M059J (cell line): Measurements from ENCODE around the gene CNPY2. TPM values are rescaled to one million over a fixed set of nuclear protein-coding genes. Genes with fewer than 3 reads are reported as not detected.

Experiments used
- total RNA-seq: library from RNA; depleted of rRNA; stranded (reverse); fragments of >200 nt; shearing (Covaris generic); gene quantifications from 2 replicates; pipeline ENCODE4 v1.2.3, GENCODE V29; 2014; rRNA removed

The CNPY2 gene
- total RNA-seq, 1 experiment from 2014 or later = 182 TPM

Other genes with a start within 250 kb of the CNPY2 start
- 0.37 TPM in 1 of 2 replicates, not detected in the other for gene ERBB3, start 235.8 kb downstream of the CNPY2 start, total RNA-seq
- 134 and 184 TPM in 2 replicates for gene PA2G4, start 211.4 kb downstream of the CNPY2 start, total RNA-seq
- 2,885 and 2,938 TPM in 2 replicates for gene RPL41, start 199.4 kb downstream of the CNPY2 start, total RNA-seq
- 1.4 and 2.1 TPM in 2 replicates for gene ZC3H10, start 197.7 kb downstream of the CNPY2 start, total RNA-seq
- gene ESYT1, start 187.7 kb downstream of the CNPY2 start, total RNA-seq = 86.5 and 117 TPM in 2 replicates
- gene MYL6B, start 163.4 kb downstream of the CNPY2 start, total RNA-seq = 84.5 and 88.7 TPM in 2 replicates
- gene MYL6, start 157.6 kb downstream of the CNPY2 start, total RNA-seq = 2,913 and 3,348 TPM in 2 replicates
- 32.4 and 34.5 TPM in 2 replicates for gene SMARCC2, start 126.5 kb downstream of the CNPY2 start, total RNA-seq
- gene RNF41, start 94.1 kb downstream of the CNPY2 start, total RNA-seq = 42.8 and 54.9 TPM in 2 replicates
- gene NABP2, start 91.6 kb downstream of the CNPY2 start, total RNA-seq = 64.4 and 73.3 TPM in 2 replicates
- not detected in 2 replicates for gene SLC39A5, start 85.9 kb downstream of the CNPY2 start, total RNA-seq
- 15.8 and 19.2 TPM in 2 replicates for gene ANKRD52, start 57.6 kb downstream of the CNPY2 start, total RNA-seq
- gene COQ10A, start 49.0 kb downstream of the CNPY2 start, total RNA-seq = 15.4 and 17.1 TPM in 2 replicates
- 120 and 153 TPM in 2 replicates for gene CS, start 15.7 kb downstream of the CNPY2 start, total RNA-seq
- 5.1 and 10.2 TPM in 2 replicates for gene PAN2, start 18.0 kb upstream of the CNPY2 start, total RNA-seq
- not detected in 2 replicates for gene IL23A, start 22.9 kb upstream of the CNPY2 start, total RNA-seq
- gene STAT2, start 44.1 kb upstream of the CNPY2 start, total RNA-seq = 354 and 382 TPM in 2 replicates
- gene APOF, start 46.9 kb upstream of the CNPY2 start, total RNA-seq = not detected in 2 replicates
- 6.5 and 11.9 TPM in 2 replicates for gene TIMELESS, start 133.4 kb upstream of the CNPY2 start, total RNA-seq
- gene MIP, start 138.7 kb upstream of the CNPY2 start, total RNA-seq = 0.15 TPM in 1 of 2 replicates, not detected in the other
- gene SPRYD4, start 152.6 kb upstream of the CNPY2 start, total RNA-seq = 1.3 and 1.4 TPM in 2 replicates
- 0.32 TPM in 1 of 2 replicates, not detected in the other for gene GLS2, start 172.2 kb upstream of the CNPY2 start, total RNA-seq
- 10.7 and 14.8 TPM in 2 replicates for gene RBMS2, start 205.8 kb upstream of the CNPY2 start, total RNA-seq